Ramos (cell line): ENCODE results near the gene IFNB1.

ENCODE experiments used
- in situ Hi-C: fragments of 300-500 bp; cut with MboI; formaldehyde crosslinking; loops from one replicate; pipeline ENCODE4 v1.14.3; 2022; ENCODE audit warnings: low sequenced_read_pairs; ENCODE audit not compliant: unreplicated experiment

The IFNB1 gene

GRCh38 chr9:21077781-21078180, at the start of gene IFNB1:
Gene IFNB1 (minus strand): TSS chr9:21077942. CDS start chr9:21077869, 73 bp downstream.
- in situ Hi-C loops: no loop called here

- in situ Hi-C loops: loop anchor here (25.0 kb wide), 1 partner anchor 759 kb away; no protein-coding TSS in a partner anchor
These were observed 44.0 kb upstream of the IFNB1 start for GRCh38 chr9:21121595-21122251.

DNA sequence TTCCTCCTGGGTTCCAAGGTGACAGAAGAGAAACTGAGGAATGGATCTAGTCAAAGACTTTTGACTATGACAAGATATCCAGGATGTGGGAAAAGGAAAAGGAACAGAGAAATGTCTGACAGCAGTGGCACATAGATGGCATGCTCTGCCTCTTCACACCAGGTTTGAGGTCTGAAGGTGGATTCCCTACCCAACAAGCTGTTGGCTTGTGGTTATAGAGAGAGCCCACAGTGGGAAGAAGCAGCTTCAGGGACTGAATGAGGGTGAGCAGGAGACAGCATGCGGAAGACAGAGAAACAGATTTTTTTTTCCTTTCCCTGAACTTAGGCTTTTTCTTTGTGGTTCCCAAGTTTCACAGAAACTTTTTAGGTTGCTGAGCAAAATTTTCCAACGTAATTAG, 43.3 kb upstream of the IFNB1 start:
- in situ Hi-C loops: loop anchor here (25.0 kb wide), 1 partner anchor 759 kb away; no protein-coding TSS in a partner anchor

- in situ Hi-C loops: loop anchor here (10.0 to 25.0 kb wide), 3 partner anchors 494 to 1194 kb away; partner anchors contain the start of gene MLLT3
These were observed 41.5 kb upstream of the IFNB1 start for GRCh38 chr9:21119093-21119770.

GRCh38 chr9:21114311-21114710, 36.6 kb upstream of the IFNB1 start:
- in situ Hi-C loops: loop anchor here (10.0 to 25.0 kb wide), 3 partner anchors 490 to 1190 kb away; partner anchors contain the start of gene MLLT3

DNA sequence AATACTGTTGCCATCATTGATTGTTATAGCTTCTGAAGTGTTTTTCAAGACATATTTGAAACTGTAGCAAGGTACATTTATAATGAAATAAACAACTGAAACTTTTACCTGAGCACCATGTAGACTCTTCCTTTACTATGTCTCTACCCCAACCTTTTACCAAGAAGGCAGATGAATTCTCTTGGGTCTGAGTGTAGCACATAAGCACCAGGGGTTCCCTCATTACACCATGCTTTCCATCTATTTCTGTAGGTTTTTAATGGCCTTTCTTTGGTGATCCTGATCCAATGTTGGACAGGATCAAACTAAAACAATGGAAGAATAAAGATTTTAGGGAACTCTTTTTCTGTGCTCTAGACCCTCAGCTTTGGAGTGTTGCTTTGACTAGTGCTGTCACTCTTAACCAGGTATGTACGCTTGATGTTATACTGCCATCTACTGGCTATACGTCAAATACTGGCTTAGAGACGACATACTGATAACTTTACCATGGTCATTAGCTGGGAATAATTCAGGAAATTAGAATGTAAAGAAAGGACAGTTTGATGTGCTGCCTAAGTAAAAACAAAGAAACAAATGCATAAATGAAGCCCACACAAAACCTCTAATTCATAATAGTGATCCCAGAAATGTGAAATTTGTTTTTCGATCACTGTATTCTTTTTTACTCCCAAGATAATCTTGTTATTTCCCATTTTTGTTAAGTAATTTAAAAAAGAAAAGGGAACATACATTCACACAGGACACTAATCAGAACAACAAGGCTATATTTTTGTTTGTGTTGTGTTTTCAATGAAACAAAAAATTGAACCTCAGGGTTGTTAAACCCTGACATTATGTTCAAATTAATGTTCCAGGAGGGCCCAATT, 33.2 kb upstream of the IFNB1 start:
- in situ Hi-C loops: loop anchor here (10.0 to 25.0 kb wide), 3 partner anchors 486 to 1186 kb away; partner anchors contain the start of gene MLLT3

GRCh38 chr9:21104787-21105186, 27.0 kb upstream of the IFNB1 start:
- in situ Hi-C loops: loop anchor here (25.0 kb wide), 1 partner anchor 742 kb away; no protein-coding TSS in a partner anchor

GRCh38 chr9:21102305-21102704, 24.6 kb upstream of the IFNB1 start:
- in situ Hi-C loops: loop anchor here (25.0 kb wide), 1 partner anchor 740 kb away; no protein-coding TSS in a partner anchor

DNA sequence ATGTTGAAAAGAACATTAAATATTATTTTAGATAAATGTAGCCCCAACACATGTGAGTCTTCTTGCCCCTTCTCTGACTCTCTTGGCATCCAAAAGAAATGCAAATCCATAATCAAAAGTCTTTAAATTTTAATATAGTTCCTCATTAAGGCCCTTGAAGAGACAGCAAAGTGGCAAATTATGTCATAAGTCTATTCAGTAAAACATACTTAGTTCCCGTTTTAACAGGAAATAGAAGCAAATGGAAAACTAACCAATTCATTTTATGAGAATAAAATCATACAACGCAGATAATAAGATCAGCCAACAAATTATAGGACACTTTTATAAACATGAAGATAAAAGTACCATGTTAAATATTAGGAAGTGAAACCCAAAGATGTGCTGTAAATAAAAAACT, 20.1 kb upstream of the IFNB1 start:
- in situ Hi-C loops: no loop called here

DNA sequence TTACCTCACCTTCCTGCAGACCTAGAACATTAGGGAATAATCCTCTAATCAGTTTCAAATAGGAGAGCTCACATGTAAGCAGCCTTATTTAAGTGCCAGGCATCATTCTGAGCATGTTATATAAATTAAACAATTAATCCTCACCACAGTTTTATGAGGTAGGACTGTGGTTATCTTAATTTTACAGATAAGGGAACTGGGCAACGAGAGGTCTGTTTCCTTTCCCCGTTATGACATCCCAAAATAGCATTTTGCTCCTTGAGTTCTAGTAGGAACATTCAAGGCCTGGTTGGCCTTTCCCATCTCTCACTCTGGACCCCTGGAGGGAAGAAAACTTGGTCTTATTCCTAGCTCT, 19.1 kb upstream of the IFNB1 start:
- in situ Hi-C loops: no loop called here

DNA sequence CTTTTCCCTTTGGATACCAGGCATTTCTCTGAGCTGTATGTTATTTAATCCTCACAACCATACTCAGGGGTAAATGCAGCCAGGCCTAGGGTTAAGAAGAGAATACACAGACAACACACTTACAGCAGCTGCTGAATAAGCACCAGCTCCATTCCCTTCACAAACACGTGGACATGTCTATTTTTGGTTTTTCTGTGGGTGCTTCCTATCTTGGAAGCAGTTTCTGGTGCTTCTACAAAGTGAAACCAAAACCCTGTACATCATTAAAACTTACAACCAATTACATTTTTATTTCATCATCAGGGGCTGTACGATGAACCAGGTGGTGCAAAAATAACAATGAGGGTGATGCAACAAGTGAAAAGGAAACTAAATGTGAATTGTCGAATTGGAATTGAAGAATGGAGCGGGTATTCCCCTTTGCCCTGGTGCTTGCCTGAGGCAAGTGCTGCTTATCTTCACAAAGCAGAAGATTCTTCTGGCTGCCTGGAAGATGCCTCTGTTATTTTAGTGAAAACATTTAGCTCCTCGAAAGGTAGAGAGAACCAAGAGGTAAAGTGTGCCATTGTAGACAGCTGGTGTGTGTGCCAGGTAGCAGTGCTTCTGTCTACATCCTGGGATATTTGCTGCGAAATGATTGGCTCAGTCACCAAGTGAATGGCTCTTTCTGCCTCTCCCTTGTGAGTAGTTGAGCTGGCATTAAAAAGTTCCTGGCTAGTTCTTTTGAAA, 18.6 kb upstream of the IFNB1 start:
- in situ Hi-C loops: no loop called here

DNA sequence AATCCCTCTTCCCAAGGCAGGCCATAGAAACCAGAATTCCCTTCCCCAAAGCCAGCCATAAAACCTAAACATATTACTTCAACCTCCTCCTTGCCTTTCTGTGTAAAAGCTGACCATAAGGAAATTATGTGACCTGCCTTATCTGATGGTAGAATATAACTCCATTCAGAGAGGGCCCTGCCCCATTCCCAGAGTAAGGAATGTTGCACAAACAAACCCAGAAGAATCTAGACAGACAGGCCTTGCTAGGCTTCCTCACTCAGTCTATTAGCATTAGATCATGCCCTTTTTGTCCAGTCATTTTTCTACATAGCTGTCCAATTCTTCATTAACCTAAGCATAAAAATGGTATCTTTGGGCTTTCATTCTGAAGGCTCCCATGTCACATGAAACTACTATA, 17.8 kb upstream of the IFNB1 start:
- in situ Hi-C loops: no loop called here

- in situ Hi-C loops: no loop called here
These were observed 8.8 kb upstream of the IFNB1 start for GRCh38 chr9:21086538-21086937.

- in situ Hi-C loops: no loop called here
These were observed 7.3 kb upstream of the IFNB1 start for GRCh38 chr9:21085005-21085404.

GRCh38 chr9:21084242-21084850, 6.6 kb upstream of the IFNB1 start:
- in situ Hi-C loops: no loop called here

- in situ Hi-C loops: no loop called here
These were observed 4.9 kb upstream of the IFNB1 start for GRCh38 chr9:21082671-21083070.

DNA sequence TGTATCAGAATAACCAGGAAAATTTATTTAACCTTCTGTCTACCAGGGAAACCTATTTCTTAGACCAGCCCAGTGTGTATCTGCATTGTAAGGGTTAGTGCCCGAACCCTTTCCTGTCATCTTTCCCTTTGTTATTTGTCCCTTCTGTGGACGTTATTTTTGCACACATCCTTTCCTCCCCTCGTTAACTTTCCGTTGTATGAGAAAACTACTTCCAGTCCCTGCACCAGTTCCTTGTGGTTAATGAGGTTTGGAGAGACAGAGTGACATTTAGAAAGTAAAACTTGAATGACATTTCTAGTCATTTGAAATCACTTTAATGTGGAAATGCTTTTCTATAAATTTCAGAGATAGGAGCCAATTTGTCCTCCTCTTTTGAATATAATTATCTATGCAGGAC, 4.3 kb upstream of the IFNB1 start:
- in situ Hi-C loops: no loop called here

- in situ Hi-C loops: no loop called here
These were observed 3.7 kb upstream of the IFNB1 start for GRCh38 chr9:21081451-21081850.

- in situ Hi-C loops: no loop called here
These were observed 3.1 kb upstream of the IFNB1 start for GRCh38 chr9:21080793-21081192.

DNA sequence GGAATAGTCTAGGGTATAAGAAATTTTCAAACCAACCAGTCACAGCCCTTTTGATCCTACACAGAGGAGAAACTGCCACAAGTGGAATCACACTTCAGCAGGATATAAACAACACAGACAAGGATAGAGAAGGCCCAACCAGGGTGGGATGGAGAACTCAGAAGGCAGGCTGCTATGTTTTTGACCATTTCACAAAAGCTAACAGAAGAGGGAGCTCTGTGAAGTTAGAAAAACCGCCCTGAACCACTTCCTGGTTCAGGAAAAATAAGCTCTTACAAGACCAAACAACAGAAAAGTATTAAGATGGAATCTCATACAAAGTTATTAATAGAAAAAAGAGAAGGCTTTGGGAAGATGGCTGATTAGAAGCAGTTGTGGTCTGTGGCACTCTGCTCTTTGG, 960 bp upstream of the IFNB1 start:
- in situ Hi-C loops: no loop called here
